Endothelial cell of umbilical vein (primary cell): ENCODE data around the gene TMEM135. TPM values are rescaled to one million over a fixed set of nuclear protein-coding genes. Genes with fewer than 3 reads are reported as not detected.

Source experiments
- BruUV-seq: library from RNA; stranded (reverse); fragments of 400-500 nt; replicated peaks from 2 replicates; lab custom pipeline; 2021; lab: Mats Ljungman, UMichigan
- CTCF ChIA-PET: fragments of 300-600, 350-600 bp; sonication (Branson Sonifier 250); formaldehyde crosslinking; loops from one replicate; lab custom pipeline; 2021; ENCODE audit warnings: antibody characterized with exemption, inconsistent platforms; lab: Charles Lee
- POLR2A ChIA-PET: fragments of 300-600, 350-600 bp; sonication (Branson Sonifier 250); formaldehyde crosslinking; loops from one replicate; lab custom pipeline; 2021; ENCODE audit warnings: antibody characterized with exemption, inconsistent platforms; lab: Charles Lee
- DNase-seq: peaks from one replicate; pipeline ENCODE4 v3.0.0-alpha.2; 2011; ENCODE audit warnings: low read depth, low spot score
- FAIRE-seq: peaks from 2 replicates; lab custom pipeline; 2011; peaks lifted over from hg19 to GRCh38; lab: Jason Lieb, UNC
- H2AFZ ChIP-seq: 2 replicates; pipeline ENCODE4 v1.6.0; 2012; ENCODE audit warnings: low read depth, low read length, control low read depth, inconsistent platforms
- H3K27ac ChIP-seq: 2 replicates; pipeline ENCODE4 v1.5.1; 2011; ENCODE audit warnings: low read depth, mild to moderate bottlenecking, control low read depth, low read length, moderate library complexity; ENCODE audit not compliant: insufficient read depth
- H3K27me3 ChIP-seq, 2 experiments: 2 replicates each; pipeline versions ENCODE4 v1.6.0 to v1.6.1; 2011; ENCODE audit warnings: low read length in 2 of 2, mixed read lengths in 1 of 2; ENCODE audit not compliant: control insufficient read depth in 2 of 2, insufficient read depth in 2 of 2
- H3K36me3 ChIP-seq, 2 experiments: 2 replicates in 1 of 2; 3 replicates in 1 of 2; pipeline ENCODE4 v1.5.1; 2011; ENCODE audit warnings: low read length in 2 of 2, mild to moderate bottlenecking in 1 of 2, moderate library complexity in 1 of 2; ENCODE audit not compliant: control insufficient read depth in 2 of 2, insufficient read depth in 2 of 2; ENCODE audit errors: extremely low read depth in 1 of 2
- H3K4me1 ChIP-seq: 3 replicates; pipeline ENCODE4 v1.5.1; 2011; ENCODE audit warnings: mild to moderate bottlenecking, low read length; ENCODE audit not compliant: control insufficient read depth, insufficient read depth; ENCODE audit errors: extremely low read depth
- H3K4me2 ChIP-seq: 2 replicates; pipeline ENCODE4 v1.6.1; 2011; ENCODE audit warnings: low read length, control low read depth, mixed read lengths; ENCODE audit not compliant: insufficient read depth
- H3K4me3 ChIP-seq, 3 experiments: fragments of 200-600 bp in 1 of 3; sonication (generic), shearing (Covaris generic) in 1 of 3; replicated peaks in 1 of 3; 2 replicates each; pipeline ENCODE4 v1.5.1; 2011 to 2016; ENCODE audit warnings: control low read depth in 3 of 3, low read length in 3 of 3, mild to moderate bottlenecking in 2 of 3, inconsistent platforms in 1 of 3, low read depth in 1 of 3, moderate library complexity in 1 of 3; ENCODE audit not compliant: insufficient read depth in 1 of 3
- H3K79me2 ChIP-seq: 2 replicates; pipeline ENCODE4 v1.6.0; 2012; ENCODE audit warnings: low read length, inconsistent platforms; ENCODE audit not compliant: control insufficient read depth, insufficient read depth
- H3K9ac ChIP-seq: replicated peaks from 2 replicates; pipeline ENCODE3; 2011; ENCODE audit warnings: low read length, control low read depth; ENCODE audit not compliant: insufficient read depth; ENCODE audit errors: extremely low read depth
- H3K9me1 ChIP-seq: replicated peaks from 3 replicates; pipeline ENCODE4 v1.6.0; 2011; ENCODE audit warnings: mild to moderate bottlenecking, low read length; ENCODE audit not compliant: control insufficient read depth, insufficient read depth; ENCODE audit errors: extremely low read depth
- H3K9me3 ChIP-seq: replicated peaks from 2 replicates; pipeline ENCODE4 v1.5.1; 2012; ENCODE audit warnings: low read length, inconsistent platforms; ENCODE audit not compliant: control insufficient read depth, insufficient read depth
- H4K20me1 ChIP-seq: replicated peaks from 2 replicates; pipeline ENCODE3; 2011; ENCODE audit warnings: mild to moderate bottlenecking, low read length; ENCODE audit not compliant: control insufficient read depth, insufficient read depth; ENCODE audit errors: extremely low read depth
- EZH2 ChIP-seq: IDR thresholded peaks from 2 replicates; pipeline ENCODE4 v1.6.1; 2012; ENCODE audit warnings: borderline replicate concordance, low read depth, mild to moderate bottlenecking, moderate library complexity, low read length, inconsistent platforms; ENCODE audit not compliant: severe bottlenecking
- FOS ChIP-seq: IDR thresholded peaks from 2 replicates; pipeline ENCODE4 v1.6.1; 2011; ENCODE audit warnings: mild to moderate bottlenecking, low read length, moderate library complexity, borderline replicate concordance; ENCODE audit not compliant: insufficient read depth
- GATA2 ChIP-seq: IDR thresholded peaks from 2 replicates; pipeline ENCODE4 v1.7.0; 2011; ENCODE audit warnings: low read depth, mild to moderate bottlenecking, moderate library complexity, mixed read lengths, low read length; ENCODE audit not compliant: insufficient read length, insufficient read depth
- JUN ChIP-seq: IDR thresholded peaks from 2 replicates; pipeline ENCODE4 v1.6.1; 2011; ENCODE audit warnings: borderline replicate concordance, low read depth; ENCODE audit not compliant: insufficient read length, insufficient read depth
- MYC ChIP-seq: IDR thresholded peaks from one replicate; pipeline ENCODE4 v1.6.1; 2011; ENCODE audit warnings: mild to moderate bottlenecking, low read depth, low read length
- POLR2A ChIP-seq: IDR thresholded peaks from 2 replicates; pipeline ENCODE4 v1.6.1; 2012; ENCODE audit warnings: low read depth, mild to moderate bottlenecking, control low read depth, low read length
- POLR2AphosphoS5 ChIP-seq: IDR thresholded peaks from 2 replicates; pipeline ENCODE4 v1.6.1; 2012; ENCODE audit warnings: low read depth, mild to moderate bottlenecking, control low read depth, low read length, moderate library complexity; ENCODE audit not compliant: insufficient read depth
- dilution Hi-C: fragments of 300-500 bp; cut with MboI; formaldehyde crosslinking; loops from one replicate; pipeline ENCODE4 v1.15.0; 2019; ENCODE audit warnings: low sequenced_read_pairs; ENCODE audit not compliant: extremely low pct_ligation_motif_present
- intact Hi-C: fragments of 100-400 bp; cut with micrococcal nuclease; formaldehyde crosslinking; loops from one replicate; pipeline ENCODE4 v1.10.0; 2022
- polyA plus RNA-seq, 4 experiments: library from polyadenylated mRNA; depleted of rRNA in 3 of 4; stranded (reverse) in 3 of 4; unstranded in 1 of 4; fragments of >200 nt; gene quantifications; 2 replicates each; pipeline versions ENCODE4 v1.2.1 to v1.2.3, GENCODE V29; 2011 to 2012; ENCODE audit warnings: missing spikeins in 1 of 4
- total RNA-seq: library from RNA; stranded (reverse); gene quantifications from 2 replicates; pipeline ENCODE4 v1.2.3, GENCODE V29; 2021
- TF ChIP-seq, protein P1 (sequence below): IDR thresholded peaks from 2 replicates; pipeline ENCODE4 v1.6.1; 2011; ENCODE audit not compliant: insufficient read depth, insufficient read length
- TF ChIP-seq, protein P2 (sequence below), 2 donors: IDR thresholded peaks; 1 replicate in 1 of 2; 2 replicates in 1 of 2; pipeline ENCODE4 v1.5.1; 2011; ENCODE audit warnings: low read length in 2 of 2, mild to moderate bottlenecking in 2 of 2, moderate library complexity in 2 of 2, control low read depth in 1 of 2, inconsistent platforms in 1 of 2, low read depth in 1 of 2; ENCODE audit not compliant: insufficient read depth in 1 of 2; ENCODE audit errors: extremely low read depth in 1 of 2

TMEM135 gene
- total and polyA plus RNA-seq, 2 donors (not counting 3 experiments of a cell fraction or from before 2014, with no cell fraction given) = 12.3 to 33.2 TPM

DNA sequence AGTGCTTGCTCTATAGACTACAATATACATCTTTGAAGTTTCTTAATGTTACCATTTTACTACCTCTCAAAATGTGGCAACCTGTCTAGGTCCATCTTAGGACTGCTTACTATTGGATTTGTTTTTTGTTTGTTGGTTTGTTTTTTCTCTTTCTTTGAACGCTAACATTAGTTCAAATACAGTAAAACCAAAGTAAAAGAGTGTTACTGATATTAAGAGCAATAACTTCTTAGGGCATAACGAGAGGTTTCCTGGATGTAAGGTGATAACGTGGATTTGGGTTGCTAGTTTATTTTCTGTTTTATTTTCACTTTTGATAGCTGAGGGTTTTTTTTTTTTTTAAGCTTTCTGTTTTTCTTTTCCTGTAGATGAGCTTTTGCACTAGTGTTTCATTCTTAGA is 43.6 kb downstream of the TMEM135 start:
- Histone ChIP-seq H3K79me2 (no peaks in the 10 kb centered on the region), H3K4me3 (no peak overlapping the region), H3K9me3 (no peaks in the 10 kb centered on the region), H3K36me3 (no peaks in the 10 kb centered on the region), H3K4me2 (no peak overlapping the region), H3K9ac (no peak overlapping the region), H2AFZ (no peak overlapping the region), H3K9me1 (no peaks in the 10 kb centered on the region), H4K20me1 (no peaks in the 10 kb centered on the region), H3K27me3 (no peaks in the 10 kb centered on the region), H3K27ac (no peak overlapping the region), H3K4me1 (no peaks in the 10 kb centered on the region)
- intact Hi-C loops = no loop called here
- ChIA-PET CTCF (interaction anchor here (0.8 to 1.8 kb wide), 6 partner anchors 16 to 340 kb away, joined by 3 to 9 read pairs (median 4); no protein-coding TSS in a partner anchor), POLR2A (no interaction called here)
- FAIRE-seq (no peak), DNase-seq (no peak)
- no TSS peak for BruUV-seq
- no peak for TF ChIP-seq MYC
- dilution Hi-C loops = no loop called here

DNA sequence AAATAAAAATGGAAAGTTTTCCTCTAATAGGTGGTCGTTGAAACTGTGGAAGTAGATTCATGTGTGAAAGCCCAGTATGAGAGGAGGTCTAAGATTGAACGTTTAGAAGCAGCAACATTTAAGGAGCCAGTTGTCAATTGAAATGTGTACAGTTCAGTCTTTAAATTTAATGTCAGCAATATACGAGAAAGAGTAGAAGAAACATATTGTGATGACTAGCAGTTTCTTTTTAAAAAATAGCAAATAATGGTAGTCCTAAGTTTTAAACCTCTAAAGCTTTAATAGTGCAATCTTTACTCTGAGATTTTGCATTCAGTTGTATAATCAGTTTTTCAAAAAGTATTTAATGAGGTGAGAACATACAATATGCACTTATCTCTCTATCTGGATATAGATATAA is 44.9 kb downstream of the TMEM135 start:
- Histone ChIP-seq H2AFZ (no peak overlapping the region), H3K9ac (no peak overlapping the region), H3K9me1 (no peaks in the 10 kb centered on the region), H3K79me2 (no peaks in the 10 kb centered on the region), H3K4me3 (no peak overlapping the region), H3K4me2 (no peak overlapping the region), H3K4me1 (no peaks in the 10 kb centered on the region), H3K27me3 (no peaks in the 10 kb centered on the region), H4K20me1 (no peaks in the 10 kb centered on the region), H3K36me3 (no peaks in the 10 kb centered on the region), H3K9me3 (no peaks in the 10 kb centered on the region), H3K27ac (no peak overlapping the region)
- dilution Hi-C loops = no loop called here
- intact Hi-C loops = no loop called here
- no peak for DNase-seq
- TF ChIP-seq MYC (no peak), EZH2 (no peak), GATA2 (no peak), JUN (no peak), POLR2A (no peak), POLR2AphosphoS5 (no peak), FOS (no peak)
- TF ChIP-seq, protein P1, sequence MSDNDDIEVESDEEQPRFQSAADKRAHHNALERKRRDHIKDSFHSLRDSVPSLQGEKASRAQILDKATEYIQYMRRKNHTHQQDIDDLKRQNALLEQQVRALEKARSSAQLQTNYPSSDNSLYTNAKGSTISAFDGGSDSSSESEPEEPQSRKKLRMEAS = no peak
- TF ChIP-seq, protein P2, sequence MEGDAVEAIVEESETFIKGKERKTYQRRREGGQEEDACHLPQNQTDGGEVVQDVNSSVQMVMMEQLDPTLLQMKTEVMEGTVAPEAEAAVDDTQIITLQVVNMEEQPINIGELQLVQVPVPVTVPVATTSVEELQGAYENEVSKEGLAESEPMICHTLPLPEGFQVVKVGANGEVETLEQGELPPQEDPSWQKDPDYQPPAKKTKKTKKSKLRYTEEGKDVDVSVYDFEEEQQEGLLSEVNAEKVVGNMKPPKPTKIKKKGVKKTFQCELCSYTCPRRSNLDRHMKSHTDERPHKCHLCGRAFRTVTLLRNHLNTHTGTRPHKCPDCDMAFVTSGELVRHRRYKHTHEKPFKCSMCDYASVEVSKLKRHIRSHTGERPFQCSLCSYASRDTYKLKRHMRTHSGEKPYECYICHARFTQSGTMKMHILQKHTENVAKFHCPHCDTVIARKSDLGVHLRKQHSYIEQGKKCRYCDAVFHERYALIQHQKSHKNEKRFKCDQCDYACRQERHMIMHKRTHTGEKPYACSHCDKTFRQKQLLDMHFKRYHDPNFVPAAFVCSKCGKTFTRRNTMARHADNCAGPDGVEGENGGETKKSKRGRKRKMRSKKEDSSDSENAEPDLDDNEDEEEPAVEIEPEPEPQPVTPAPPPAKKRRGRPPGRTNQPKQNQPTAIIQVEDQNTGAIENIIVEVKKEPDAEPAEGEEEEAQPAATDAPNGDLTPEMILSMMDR (IDR thresholded peaks at IDR 0.05; ENCODE audit: extremely low read depth in 1 of 2, insufficient read depth in 1 of 2, low read depth in 1 of 2, low read length in 2 of 2) = no peak
- CTCF ChIA-PET = interaction anchor here (1.8 kb wide), 1 partner anchor 88 kb away, joined by 9 read pairs; no protein-coding TSS in a partner anchor
- no peak for FAIRE-seq
- BruUV-seq = no TSS peak
- POLR2A ChIA-PET = no interaction called here
